IgD-negative memory B cell (primary cell): Measurements from ENCODE around the gene PDE1A. TPM values are rescaled to one million over a fixed set of nuclear protein-coding genes. Genes with fewer than 3 reads are reported as not detected.
"Not testable (repeated sequence)": the region's sequence is repeated elsewhere in the genome, so short reads cannot be mapped to it uniquely, and the experiment has no call there.

Experiments used
- H3K27ac Mint-ChIP-seq, 3 donors: one replicate each; pipeline ENCODE4 v1.8.0; 2020 to 2022; ENCODE audit warnings: mild to moderate bottlenecking in 3 of 3, mixed read lengths in 3 of 3, moderate library complexity in 1 of 3
- H3K27me3 Mint-ChIP-seq: one replicate; pipeline ENCODE4 v1.8.0; 2021; ENCODE audit warnings: mixed read lengths
- H3K36me3 Mint-ChIP-seq: one replicate; pipeline ENCODE4 v1.8.0; 2020; ENCODE audit warnings: mild to moderate bottlenecking, mixed read lengths
- H3K4me1 Mint-ChIP-seq, 3 donors: one replicate each; pipeline ENCODE4 v1.8.0; 2020 to 2022; ENCODE audit warnings: mixed read lengths in 3 of 3, mild to moderate bottlenecking in 1 of 3
- H3K4me3 Mint-ChIP-seq, 4 donors: one replicate each; pipeline ENCODE4 v1.8.0; 2020 to 2022; ENCODE audit warnings: mild to moderate bottlenecking in 4 of 4, mixed read lengths in 4 of 4, moderate library complexity in 3 of 4
- H3K9me3 Mint-ChIP-seq, 3 donors: one replicate each; pipeline ENCODE4 v1.8.0; 2020 to 2021; ENCODE audit warnings: mixed read lengths in 3 of 3, mild to moderate bottlenecking in 1 of 3
- polyA plus RNA-seq: library from polyadenylated mRNA; unstranded; fragments of 300-500 nt; fragmentation: Illumina TruSeq; gene quantifications from one replicate; pipeline ENCODE4 v1.2.3, GENCODE V29; 2021

PDE1A gene
- polyA plus RNA-seq, 1 donor from 2014 or later = not detected

GRCh38 chr2:182299632-182300031, 127.2 kb downstream of the PDE1A start:
- Mint-ChIP-seq H3K27me3 (peaks cover 1% of the 10 kb centered on the region), H3K4me3 (no peak overlapping the region), H3K9me3 (peaks cover 1 to 6% (median 2%) of the 10 kb centered on the region in 3 donors), H3K27ac (no peak overlapping the region), H3K4me1 (no peaks in the 10 kb centered on the region), H3K36me3 (no peaks in the 10 kb centered on the region)

- Mint-ChIP-seq H3K9me3 (peaks cover 1 to 12% (median 3%) of the 10 kb centered on the region in 3 donors), H3K36me3 (no peaks in the 10 kb centered on the region), H3K27ac (no peak overlapping the region), H3K4me1 (no peaks in the 10 kb centered on the region), H3K27me3 (peaks cover 1% of the 10 kb centered on the region), H3K4me3 (no peak overlapping the region)
Measured at GRCh38 chr2:182298456-182298855, 128.4 kb downstream of the PDE1A start.

- Mint-ChIP-seq H3K27ac (no peak overlapping the region), H3K4me3 (no peak overlapping the region), H3K9me3 (peaks cover 0 to 7% (median 7%) of the 10 kb centered on the region in 3 donors), H3K4me1 (no peaks in the 10 kb centered on the region), H3K27me3 (no peaks in the 10 kb centered on the region), H3K36me3 (no peaks in the 10 kb centered on the region)
Measured at GRCh38 chr2:182291296-182291695, 135.5 kb downstream of the PDE1A start.

GRCh38 chr2:182283512-182283911, 143.3 kb downstream of the PDE1A start:
- no peaks in the 10 kb centered on the region for H3K27me3 Mint-ChIP-seq
- H3K4me1 Mint-ChIP-seq = no peaks in the 10 kb centered on the region
- H3K9me3 Mint-ChIP-seq = no peaks in the 10 kb centered on the region

GRCh38 chr2:182281276-182281675, 145.6 kb downstream of the PDE1A start:
- H3K9me3 Mint-ChIP-seq = peaks cover 3 to 18% (median 3%) of the 10 kb centered on the region in 3 donors
- no peaks in the 10 kb centered on the region for H3K27me3 Mint-ChIP-seq
- H3K4me3 Mint-ChIP-seq = no peak overlapping the region
- no peak overlapping the region for H3K27ac Mint-ChIP-seq
- H3K36me3 Mint-ChIP-seq = no peaks in the 10 kb centered on the region
- no peaks in the 10 kb centered on the region for H3K4me1 Mint-ChIP-seq

More at GRCh38 chr2:182283512-182283911, 143.3 kb downstream of the PDE1A start:
- H3K27ac Mint-ChIP-seq = no peak overlapping the region
- no peak overlapping the region for H3K4me3 Mint-ChIP-seq
- H3K36me3 Mint-ChIP-seq = no peaks in the 10 kb centered on the region

- Mint-ChIP-seq H3K36me3 (no peaks in the 10 kb centered on the region), H3K4me3 (no peak overlapping the region)
Measured at GRCh38 chr2:182280118-182280517, 146.7 kb downstream of the PDE1A start.

GRCh38 chr2:182276662-182277061, 150.2 kb downstream of the PDE1A start:
- H3K27ac Mint-ChIP-seq, H3K27me3 Mint-ChIP-seq, H3K4me3 Mint-ChIP-seq, H3K36me3 Mint-ChIP-seq, H3K4me1 Mint-ChIP-seq: not testable (repeated sequence)
- H3K9me3 Mint-ChIP-seq = peaks cover 3 to 22% (median 9%) of the 10 kb centered on the region in 3 donors

More at GRCh38 chr2:182280118-182280517, 146.7 kb downstream of the PDE1A start:
- Mint-ChIP-seq H3K27ac (no peak overlapping the region), H3K9me3 (peaks cover 3 to 22% (median 8%) of the 10 kb centered on the region in 3 donors), H3K27me3 (no peaks in the 10 kb centered on the region), H3K4me1 (no peaks in the 10 kb centered on the region)

GRCh38 chr2:182267971-182268370, 158.9 kb downstream of the PDE1A start:
- no peaks in the 10 kb centered on the region for H3K36me3 Mint-ChIP-seq
- no peak overlapping the region for H3K4me3 Mint-ChIP-seq
- H3K9me3 Mint-ChIP-seq = peaks cover 0 to 3% (median 0%) of the 10 kb centered on the region in 3 donors
- H3K27ac Mint-ChIP-seq = no peak overlapping the region
- no peaks in the 10 kb centered on the region for H3K27me3 Mint-ChIP-seq
- H3K4me1 Mint-ChIP-seq = no peaks in the 10 kb centered on the region

GRCh38 chr2:182266909-182267308, 159.9 kb downstream of the PDE1A start:
- Mint-ChIP-seq H3K27ac (no peak overlapping the region), H3K4me1 (no peaks in the 10 kb centered on the region), H3K4me3 (no peak overlapping the region), H3K36me3 (no peaks in the 10 kb centered on the region), H3K27me3 (no peaks in the 10 kb centered on the region), H3K9me3 (peaks cover 0 to 3% (median 0%) of the 10 kb centered on the region in 3 donors)

- H3K4me3 Mint-ChIP-seq = no peak overlapping the region
- no peaks in the 10 kb centered on the region for H3K4me1 Mint-ChIP-seq
- peaks cover 0 to 3% (median 0%) of the 10 kb centered on the region in 3 donors for H3K9me3 Mint-ChIP-seq
- no peaks in the 10 kb centered on the region for H3K27me3 Mint-ChIP-seq
- no peak overlapping the region for H3K27ac Mint-ChIP-seq
- no peaks in the 10 kb centered on the region for H3K36me3 Mint-ChIP-seq
Measured at GRCh38 chr2:182265718-182266117, 161.1 kb downstream of the PDE1A start.

GRCh38 chr2:182261860-182262387, 164.9 kb downstream of the PDE1A start:
- Mint-ChIP-seq H3K4me1 (no peaks in the 10 kb centered on the region), H3K4me3 (no peak overlapping the region), H3K9me3 (peaks cover 0 to under 1% (median 0%) of the 10 kb centered on the region in 3 donors), H3K27ac (no peak overlapping the region), H3K36me3 (no peaks in the 10 kb centered on the region), H3K27me3 (no peaks in the 10 kb centered on the region)

- Mint-ChIP-seq H3K27me3 (no peaks in the 10 kb centered on the region), H3K27ac (no peak overlapping the region), H3K4me3 (no peak overlapping the region), H3K4me1 (no peaks in the 10 kb centered on the region), H3K36me3 (no peaks in the 10 kb centered on the region), H3K9me3 (peaks cover 0 to 2% (median 0%) of the 10 kb centered on the region in 3 donors)
Measured at GRCh38 chr2:182259629-182260150, 167.1 kb downstream of the PDE1A start.

- no peak overlapping the region for H3K4me3 Mint-ChIP-seq
- peaks cover 0 to 2% (median 1%) of the 10 kb centered on the region in 3 donors for H3K9me3 Mint-ChIP-seq
- no peaks in the 10 kb centered on the region for H3K27me3 Mint-ChIP-seq
- H3K27ac Mint-ChIP-seq = no peak overlapping the region
- no peaks in the 10 kb centered on the region for H3K36me3 Mint-ChIP-seq
- H3K4me1 Mint-ChIP-seq = no peaks in the 10 kb centered on the region
Measured at GRCh38 chr2:182252534-182252933, 174.3 kb downstream of the PDE1A start.

GRCh38 chr2:182248898-182249297, 177.9 kb downstream of the PDE1A start:
- H3K27ac Mint-ChIP-seq = no peak overlapping the region
- H3K4me3 Mint-ChIP-seq = no peak overlapping the region
- no peaks in the 10 kb centered on the region for H3K4me1 Mint-ChIP-seq
- H3K27me3 Mint-ChIP-seq = peaks cover 2% of the 10 kb centered on the region
- peaks cover 0 to 1% (median 0%) of the 10 kb centered on the region in 3 donors for H3K9me3 Mint-ChIP-seq
- no peaks in the 10 kb centered on the region for H3K36me3 Mint-ChIP-seq

- no peaks in the 10 kb centered on the region for H3K4me1 Mint-ChIP-seq
- H3K9me3 Mint-ChIP-seq = peaks cover 0 to 1% (median 0%) of the 10 kb centered on the region in 3 donors
- H3K4me3 Mint-ChIP-seq = no peak overlapping the region
- peaks cover 2% of the 10 kb centered on the region for H3K27me3 Mint-ChIP-seq
- H3K27ac Mint-ChIP-seq = no peak overlapping the region
- no peaks in the 10 kb centered on the region for H3K36me3 Mint-ChIP-seq
Measured at GRCh38 chr2:182248362-182248761, 178.5 kb downstream of the PDE1A start.

GRCh38 chr2:182247831-182248230, 179.0 kb downstream of the PDE1A start:
- Mint-ChIP-seq H3K36me3 (no peaks in the 10 kb centered on the region), H3K4me1 (no peaks in the 10 kb centered on the region), H3K4me3 (no peak overlapping the region), H3K27me3 (peaks cover 2% of the 10 kb centered on the region), H3K9me3 (peaks cover 0 to 1% (median 0%) of the 10 kb centered on the region in 3 donors), H3K27ac (no peak overlapping the region)
